Measurements from ENCODE around the gene ACTR5.
"Not testable (repeated sequence)": the region's sequence is repeated elsewhere in the genome, so short reads cannot be mapped to it uniquely, and the experiment has no call there.

The ACTR5 gene

DNA sequence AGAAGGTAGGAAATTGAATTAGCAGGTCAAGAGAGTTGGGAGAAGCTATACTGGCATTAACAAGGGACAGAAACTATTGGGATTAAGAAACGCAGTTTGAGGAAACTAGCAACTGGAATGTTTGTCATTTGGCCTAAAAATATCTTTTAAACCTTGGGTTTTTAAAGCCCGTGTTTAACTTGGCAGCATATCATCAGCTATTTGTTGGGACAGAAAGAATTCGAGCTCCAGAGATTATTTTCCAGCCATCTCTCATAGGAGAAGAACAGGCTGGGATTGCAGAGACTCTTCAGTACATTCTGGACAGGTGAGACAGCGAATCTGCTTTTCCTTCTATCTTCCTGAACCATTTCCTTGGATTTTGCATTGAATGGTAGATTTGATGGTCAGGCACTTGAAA, 17.8 kb downstream of the ACTR5 start:
- no peak for DNase-seq

DNA sequence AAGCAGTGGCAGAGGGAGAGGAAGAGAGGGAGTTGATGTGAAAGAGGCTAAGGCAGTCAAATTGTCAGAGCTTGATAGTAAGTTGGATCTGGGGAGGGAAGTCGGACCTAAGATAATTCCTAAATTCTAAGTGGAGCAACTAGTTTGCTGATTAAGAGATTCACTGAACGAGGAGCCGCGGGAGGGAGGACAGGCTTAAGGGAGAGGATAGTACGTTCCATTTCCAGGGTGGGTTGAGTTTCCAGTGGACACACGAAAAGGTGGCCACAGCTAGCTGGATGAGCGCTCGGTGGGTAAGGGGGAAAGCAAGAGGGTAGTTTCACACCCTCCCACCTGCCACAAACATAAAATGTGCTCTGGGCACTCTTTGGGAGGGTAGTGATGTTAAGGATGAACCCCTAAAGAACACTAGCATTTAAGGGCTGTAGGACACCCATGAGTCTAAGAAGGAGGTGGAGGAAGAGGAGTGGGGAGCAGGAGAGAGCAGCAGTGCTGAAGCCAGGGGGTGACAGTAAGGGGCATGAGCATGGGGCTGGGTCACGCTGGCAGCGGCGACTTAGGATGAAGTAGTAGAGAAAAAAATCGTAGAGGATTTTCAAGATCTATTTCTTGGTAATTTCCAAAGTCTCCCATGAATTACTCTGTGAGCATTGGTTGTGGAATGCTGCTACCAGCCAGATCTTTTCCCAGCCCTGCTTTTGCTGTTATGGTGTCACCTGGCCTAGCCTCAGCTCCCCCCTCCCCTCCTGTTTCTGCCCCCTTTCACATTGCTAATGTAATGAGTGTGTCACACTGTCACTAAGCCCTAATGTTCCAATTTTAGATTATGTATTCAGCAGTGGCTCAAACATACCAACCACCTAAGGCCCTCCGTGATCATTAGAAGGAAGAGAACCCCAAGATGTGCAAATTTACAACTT, 21.4 kb downstream of the ACTR5 start:
- no peak for DNase-seq

DNA sequence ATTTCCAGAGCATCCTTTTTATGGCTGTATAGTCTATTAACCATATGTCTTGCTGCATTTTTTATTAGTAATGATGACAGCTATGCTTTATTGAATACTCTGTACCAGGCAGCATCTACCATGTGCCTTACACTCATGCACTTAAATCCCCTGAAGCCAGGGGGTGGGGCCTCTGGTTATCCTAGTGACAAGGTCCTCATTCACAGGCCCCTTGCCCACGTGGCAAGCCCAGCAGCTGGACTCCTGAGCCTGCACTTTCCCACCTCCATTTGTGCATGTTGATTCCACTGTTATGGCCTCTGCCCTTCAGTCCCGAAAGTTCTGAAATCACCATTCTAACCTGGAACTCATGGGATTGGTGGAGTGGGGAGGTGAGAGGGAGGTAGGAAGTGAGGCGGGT, 22.3 kb downstream of the ACTR5 start:
- no peak for DNase-seq

DNA sequence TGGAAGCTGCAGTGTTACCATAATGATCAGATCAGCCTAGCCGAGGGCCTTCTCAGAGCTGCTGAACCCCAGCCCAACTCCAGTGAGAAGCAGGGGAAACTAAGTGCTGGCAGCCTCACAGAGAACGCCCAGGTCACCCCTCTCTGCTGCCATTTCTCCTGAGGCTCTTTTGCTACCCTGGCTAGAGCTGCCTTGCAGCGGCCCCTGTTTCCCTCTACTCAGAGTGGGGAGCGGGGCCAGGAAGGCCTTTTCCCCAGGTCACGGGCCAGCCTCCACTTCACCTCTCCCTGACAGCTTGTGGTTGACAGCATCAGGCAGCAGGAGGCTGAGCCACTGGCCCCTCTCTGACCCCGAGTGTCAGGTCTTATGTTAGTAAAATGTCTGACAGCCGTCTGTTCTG, 22.7 kb downstream of the ACTR5 start:
- no peak for DNase-seq

DNA sequence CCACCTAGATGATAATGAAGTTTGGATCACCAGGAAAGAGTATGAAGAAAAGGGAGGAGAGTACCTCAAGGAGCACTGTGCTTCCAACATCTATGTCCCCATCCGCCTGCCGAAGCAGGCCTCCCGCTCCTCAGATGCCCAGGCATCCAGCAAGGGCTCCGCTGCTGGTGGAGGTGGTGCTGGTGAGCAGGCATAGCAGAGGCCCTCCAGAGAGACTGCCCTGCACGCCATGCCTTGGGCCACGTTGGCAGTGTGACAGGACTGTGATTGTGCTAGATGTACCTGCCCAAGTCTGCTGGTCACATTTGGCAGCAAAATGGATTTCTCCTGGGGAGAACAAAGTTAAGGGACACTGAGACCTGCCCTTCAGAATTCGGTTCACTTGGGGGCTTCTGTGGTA, 23.4 kb downstream of the ACTR5 start:
- DNase-seq = no peak

DNA sequence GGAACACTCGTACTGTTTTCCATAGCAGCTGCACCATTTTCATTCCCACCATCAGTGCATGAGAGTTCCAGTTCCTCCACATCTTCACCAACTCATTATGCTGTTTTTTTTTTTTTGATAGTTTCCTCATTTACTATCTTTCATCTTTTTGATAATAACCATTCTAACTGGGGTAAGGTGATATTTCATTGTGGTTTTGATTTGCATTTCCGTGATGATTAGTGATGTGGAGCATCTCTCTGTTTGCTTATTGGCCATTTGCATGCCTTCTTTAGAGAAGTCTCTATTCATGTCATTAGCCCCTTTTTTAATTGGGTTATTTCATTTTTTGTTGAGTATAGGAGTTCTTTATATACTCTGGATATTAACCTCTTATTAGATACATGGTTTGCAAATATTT, 25.9 kb downstream of the ACTR5 start:
- DNase-seq = no peak

DNA sequence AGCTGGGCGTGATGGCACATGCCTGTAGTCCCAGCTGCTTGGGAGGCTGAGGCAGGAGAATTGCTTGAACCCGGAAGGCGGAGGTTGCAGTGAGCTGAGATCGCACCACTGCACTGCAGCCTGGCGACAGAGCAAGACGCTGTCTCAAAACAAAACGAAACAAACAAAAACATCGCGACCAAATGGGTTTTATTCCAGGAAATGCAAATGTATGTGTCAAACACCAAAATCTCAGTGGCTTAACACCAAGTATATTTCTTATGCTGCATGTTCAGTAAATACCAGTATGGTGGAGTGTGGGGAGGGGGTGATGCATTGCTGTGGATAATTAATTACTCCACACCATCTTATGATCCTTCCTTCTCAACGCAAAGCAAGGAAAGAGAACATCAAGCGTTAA, 28.1 kb downstream of the ACTR5 start:
- DNase-seq = no peak

DNA sequence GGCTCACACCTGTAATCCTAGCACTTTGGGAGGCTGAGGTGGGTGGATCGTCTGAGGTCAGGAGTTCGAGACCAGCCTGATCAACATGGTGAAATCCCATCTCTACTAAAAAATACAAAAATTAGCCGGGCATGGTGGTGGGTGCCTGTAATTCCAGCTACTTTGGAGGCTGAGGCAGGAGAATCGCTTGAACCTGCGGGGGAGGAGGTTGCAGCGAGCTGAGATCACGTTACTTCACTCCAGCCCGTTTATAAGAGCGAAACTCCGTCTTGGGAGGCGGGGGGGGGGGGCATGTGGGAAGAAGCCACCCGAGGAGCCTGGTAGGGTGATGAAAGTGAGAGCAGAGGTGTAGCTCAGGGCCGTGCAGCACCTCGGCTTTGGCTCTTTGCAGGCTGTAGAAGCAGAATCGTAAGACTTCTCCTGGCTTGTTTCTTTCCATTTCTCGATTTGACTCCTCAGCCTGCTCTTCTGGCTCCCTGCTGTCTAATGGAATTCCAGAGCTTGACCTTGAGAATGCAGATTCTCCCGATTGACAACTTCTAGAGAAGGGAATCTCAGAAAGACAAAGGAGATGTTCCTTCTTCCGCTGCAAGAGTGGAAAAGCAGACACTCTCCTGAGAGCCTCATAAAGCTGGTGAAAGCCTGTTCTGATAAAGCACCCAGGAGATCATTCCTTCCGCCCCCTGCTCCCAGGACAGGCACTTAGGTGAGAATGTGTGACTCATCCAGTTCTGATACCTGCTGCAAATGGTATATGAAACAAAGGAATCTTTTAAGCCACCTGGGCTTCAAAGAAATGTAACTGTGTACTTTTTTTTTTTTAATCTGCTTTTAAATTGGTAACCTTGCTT, 31.2 kb downstream of the ACTR5 start:
- DNase-seq = no peak

DNA sequence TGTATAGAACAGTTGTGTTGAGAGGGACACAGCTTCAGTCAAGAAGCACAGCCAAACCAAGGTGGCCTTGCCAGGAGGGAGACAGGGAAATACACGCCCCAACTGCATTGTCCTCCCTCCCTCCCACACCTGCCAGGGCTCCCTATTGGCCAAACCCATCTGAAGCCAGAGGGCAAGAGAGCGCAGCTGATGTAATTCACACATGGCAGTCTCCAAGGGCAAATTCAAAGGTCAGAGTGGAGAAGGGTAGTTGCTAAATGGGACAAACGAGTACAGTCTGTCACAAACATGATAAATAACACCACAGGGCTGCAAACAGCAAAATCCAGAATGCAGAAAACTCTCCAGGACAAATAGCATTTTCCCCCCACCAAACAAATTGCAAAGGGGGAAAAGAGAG, 34.0 kb downstream of the ACTR5 start:
- no peak for DNase-seq

DNA sequence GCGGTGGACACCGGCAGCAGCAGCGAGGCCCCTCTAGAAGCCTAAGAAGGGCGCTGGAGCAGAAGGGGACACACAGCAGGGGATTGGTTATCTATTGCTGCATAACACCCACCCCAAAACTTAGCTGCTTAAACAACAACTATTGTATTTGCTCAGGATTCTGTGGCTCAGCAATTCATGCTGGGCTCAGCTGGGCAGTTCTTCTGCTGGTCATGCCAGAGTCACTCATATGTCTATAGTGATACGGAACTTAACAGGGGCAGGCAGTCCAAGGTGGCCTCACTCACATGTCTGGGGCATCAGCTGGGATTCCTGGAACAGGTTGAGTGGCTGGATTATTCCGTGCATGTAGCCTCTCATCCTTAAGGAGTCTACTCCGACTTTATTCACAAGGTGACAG, 39.6 kb downstream of the ACTR5 start:
- no peak for DNase-seq

DNA sequence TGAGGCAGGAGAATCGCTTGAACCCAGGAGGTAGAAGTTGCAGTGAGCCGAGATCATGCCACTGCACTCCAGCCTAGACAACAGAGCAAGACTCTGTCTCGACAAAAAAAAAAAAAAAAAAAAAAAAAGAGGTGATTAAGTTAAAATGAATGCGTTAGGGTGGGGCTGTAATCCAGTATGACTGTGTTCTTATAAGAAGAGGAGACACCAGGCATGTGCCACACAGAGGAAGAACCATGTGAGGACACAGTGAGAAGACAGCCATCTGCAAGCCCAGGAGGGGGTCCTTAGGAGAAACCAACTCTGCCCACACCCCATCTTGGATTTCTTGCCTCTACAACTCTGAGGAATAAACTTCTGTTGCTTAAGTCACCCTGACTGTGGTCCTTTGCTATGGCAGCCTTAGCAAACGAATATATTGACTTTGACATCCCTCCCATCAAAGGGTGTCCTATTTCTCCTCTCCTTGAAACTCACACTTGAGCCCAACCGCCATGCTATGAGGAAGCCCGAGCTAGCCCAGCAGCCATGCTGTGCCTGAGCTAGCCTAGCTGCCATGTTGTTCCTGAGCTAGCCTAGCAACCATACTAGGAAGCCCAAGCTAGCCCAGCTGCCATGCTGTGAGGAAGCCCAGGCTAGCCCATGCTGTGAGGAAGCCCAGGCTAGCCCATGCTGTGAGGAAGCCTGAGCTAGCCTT, 41.4 kb downstream of the ACTR5 start:
- peak; percentile 44 for DNase-seq

DNA sequence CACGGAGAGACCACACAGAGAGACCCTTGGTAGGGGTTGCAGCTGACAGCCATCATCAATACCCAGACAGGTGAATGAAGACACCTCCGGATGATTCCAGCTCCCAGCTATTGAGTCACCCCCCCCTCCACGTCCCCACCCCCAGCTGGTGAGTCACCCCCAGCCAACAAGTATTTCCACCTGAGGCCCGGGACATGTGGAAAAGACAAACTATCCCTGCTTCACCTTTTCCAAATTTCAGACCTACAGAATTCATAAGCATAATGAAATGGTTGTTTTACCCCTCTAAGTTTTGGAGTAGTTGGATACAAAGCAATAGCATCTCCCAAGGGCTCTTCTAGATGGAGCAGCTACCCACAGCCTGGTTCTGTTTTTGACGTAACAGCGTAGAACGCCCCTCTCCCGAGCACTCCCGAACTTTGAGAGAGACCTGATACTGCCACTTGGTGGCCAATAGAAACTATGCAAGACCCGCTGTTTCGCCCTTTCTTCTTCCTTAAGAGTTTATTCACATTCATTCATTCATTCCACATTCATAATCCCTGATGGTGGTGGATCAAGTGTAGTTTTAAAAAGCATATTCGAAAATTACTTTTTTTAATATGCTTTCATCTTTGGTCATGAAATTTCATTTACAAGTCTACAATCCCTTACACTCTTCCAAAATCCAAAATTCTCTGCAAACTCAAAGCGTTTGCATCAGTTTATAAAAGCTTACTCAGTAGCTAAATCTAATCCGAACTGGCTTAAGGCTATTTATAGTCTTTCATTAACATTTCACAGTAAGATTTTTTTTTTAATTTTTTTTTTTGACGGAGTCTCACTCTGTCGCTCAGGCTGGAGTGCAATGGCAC, 42.2 kb downstream of the ACTR5 start:
- DNase-seq = no peak

DNA sequence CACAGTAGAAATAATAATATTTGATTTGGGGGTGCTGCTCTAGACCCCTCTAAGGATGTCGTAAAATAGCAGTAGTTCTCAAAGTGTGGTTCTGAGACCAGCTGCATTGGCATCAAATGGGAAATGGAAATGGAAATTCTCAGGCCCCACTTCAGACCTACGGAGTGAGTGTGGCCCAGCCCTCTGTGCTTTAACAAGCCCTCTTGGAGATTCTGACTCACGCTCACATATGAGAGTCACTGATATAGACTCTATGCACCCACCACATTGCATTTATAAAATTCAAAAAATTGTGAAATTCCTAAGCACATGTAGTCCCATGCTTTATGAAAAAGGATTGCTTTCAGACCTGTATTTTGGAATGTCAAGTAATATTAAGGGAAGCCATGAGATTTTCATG, 43.0 kb downstream of the ACTR5 start:
- no peak for DNase-seq

DNA sequence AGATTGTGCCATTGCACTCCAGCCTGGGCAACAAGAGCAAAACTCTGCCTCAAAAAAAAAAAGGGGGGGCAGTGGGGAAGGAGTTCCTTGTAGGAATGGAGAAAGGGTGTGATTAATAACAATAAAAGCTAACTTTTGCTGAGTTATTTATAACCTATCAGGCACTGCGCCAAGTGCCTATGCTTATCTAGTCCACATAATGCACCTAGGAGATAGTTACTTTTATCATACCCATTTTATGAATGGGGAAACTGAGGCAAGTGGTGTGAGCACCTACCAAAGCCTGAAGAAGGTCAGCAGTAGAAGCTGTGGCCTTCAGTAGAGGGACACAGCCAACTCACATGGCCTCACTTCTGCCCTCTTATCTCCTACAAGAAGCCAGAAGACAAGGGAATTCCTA, 43.7 kb downstream of the ACTR5 start:
- no peak for DNase-seq

DNA sequence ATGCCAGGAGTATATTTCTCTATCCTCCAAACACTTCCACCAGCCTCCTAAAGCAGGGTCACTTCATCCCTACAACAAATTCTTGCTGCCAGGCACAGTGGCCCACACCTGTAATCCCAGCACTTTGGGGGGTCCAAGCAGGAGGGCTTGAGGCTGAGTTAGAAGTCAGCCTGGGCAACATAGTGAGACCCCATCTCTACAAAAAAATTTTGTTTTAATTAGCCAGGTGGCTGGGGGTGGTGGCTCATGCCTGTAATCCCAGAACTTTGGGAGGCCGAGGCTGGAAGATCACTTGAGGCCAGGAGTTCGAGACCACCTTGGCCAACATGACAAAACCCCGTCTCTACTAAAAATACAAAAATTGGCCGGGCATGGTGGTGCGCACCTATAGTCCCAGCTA, 45.8 kb downstream of the ACTR5 start:
- not testable (repeated sequence) for DNase-seq

DNA sequence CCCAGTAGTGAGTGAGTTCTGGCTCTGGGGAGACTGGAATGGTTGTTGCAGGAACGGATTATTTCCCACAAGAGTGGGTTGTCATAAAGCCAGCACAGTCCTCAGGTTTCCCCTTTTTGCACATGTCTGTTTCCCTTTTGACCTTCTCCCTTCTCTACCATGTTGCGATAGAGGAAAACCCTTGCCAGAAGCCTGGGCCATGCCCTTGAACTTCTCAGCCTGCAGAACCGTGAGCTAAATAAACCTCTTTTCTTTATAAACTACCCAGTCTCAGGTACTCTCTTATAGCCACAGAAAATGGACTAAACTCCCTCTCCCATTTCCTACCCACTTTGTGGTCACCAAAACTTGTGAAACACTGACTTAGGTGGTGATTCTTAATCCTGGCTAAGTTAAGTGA, 50.0 kb downstream of the ACTR5 start:
- no peak for DNase-seq

DNA sequence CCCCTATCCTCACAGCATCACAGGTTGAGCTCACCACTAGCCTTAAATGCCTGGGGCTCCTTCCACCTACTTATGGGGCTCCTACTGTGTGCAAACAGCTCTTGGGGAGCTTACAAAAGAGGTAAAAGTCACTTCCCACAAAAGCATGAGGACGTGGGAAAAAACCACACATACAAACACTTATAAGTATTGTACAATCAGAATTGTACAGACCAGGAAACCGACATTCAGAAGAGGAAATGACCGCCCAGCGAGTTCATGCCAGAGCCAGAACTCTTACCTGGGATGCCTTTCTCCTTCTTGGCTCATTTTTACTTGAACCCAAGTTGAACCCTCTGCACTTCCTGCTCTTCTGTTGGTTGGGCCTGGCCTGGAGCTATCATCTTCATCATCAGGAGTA, 50.9 kb downstream of the ACTR5 start:
- no peak for DNase-seq

DNA sequence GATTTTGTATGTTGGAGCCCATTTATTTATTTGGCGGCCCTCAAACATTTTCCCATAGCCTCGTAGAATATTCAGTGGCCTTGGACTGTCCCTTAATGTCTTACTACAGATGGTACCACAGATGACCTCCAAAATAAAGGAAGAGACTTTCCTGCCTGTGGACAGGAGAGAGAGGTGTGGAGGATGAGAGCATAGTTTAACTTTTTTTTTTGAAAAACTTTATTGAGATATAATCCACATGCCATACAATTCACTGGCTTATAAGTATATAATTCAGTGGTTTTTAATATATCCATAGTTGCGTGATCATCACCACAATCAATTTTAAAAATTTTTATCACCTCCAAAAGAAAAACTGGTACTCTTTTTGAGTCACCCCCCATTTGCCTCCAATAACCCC, 52.6 kb downstream of the ACTR5 start:
- DNase-seq = no peak

DNA sequence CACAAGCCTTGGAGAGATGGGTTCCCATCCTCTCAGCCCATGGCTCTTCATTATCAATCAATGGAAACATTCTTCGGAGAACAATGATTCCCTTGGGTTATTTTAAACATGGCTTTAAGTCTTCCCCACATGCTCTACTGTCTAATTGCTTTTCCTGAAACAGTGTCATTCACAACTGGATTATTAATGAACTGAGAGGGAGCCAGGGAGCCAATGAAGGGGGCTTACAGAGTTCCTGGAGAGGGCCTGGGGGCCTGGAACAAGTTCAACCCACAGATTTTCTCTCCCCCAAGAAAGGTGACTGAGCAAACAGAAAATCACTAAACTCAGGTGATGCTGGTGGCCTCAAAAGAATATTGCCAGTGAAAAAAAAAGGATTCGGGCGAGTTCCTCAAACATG, 56.0 kb downstream of the ACTR5 start:
- no peak for DNase-seq

DNA sequence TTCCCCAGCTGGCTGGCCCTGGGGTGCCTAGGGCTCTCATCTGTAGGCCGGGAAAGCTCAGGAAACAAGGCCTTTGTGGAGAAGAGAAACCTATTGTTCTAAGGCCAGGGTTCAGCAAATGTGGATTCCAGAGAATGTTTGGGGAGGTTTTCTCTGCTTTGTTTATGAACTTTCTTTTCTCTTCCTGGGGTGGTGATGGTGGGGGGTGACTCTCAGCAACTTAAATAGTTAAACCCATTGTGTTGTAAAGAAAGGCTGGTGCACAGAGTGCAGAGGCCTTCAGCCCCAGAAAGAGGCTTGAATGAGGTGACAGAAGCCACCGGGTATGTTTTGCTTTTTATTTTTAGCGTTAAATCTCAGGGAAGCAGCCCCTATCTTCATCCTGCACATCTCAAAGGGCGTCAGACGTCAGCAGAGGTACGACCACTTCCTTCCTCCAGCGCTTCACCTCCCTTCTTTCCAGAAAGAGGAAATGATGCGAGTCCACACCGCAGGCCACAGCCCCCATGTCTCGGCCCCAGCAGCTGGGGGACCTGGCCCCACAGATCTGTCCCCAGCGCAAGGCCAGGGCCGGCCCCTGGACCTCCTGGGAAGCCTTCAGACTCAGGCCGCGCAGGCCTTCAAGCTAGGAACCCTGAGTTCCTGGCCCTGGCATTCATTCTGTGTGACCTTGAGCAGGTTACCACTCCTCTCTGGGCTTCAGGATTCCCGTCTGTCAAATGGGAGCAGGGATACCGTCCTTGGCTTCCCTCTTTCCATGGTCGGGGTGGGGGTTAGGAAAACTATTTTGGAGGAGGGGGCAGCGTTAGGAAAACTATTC, 56.6 kb downstream of the ACTR5 start:
- DNase-seq = no peak

DNA sequence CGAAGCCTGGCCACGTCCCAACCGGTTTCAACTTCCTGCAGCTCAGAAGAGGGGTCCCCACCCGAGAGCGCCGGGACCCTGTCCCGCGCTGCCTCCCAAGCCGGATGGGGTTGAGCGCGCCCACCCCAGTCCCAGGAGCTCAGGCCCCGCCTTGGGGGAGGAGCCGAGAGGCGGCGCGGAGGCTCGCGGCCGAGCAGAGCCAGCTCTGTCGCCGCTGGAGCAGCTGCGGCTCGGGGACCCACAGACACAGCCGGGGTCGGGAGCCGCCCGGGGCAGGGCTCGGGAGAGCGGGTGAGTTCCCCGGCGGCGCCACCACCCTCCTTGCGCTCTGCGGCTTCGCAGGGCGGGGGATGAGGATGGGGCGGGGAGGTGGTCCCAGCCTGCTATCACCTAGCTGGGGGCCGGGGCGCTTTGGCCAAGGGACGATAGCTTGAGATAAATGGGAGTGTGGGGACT, 57.3 kb downstream of the ACTR5 start, which contains the start of gene PPP1R16B:
TSS of gene PPP1R16B (plus strand) at position 196 of the 456 bp plus-strand sequence. CDS start 30,229 bp downstream, outside the sequence.
- DNase-seq = peak; percentile 11

Measured in fibroblast of skin of scalp (primary cell).